ENCODE results near the gene NINJ2.
A peak's percentile ranks its signal among the peaks of the same experiment; 100 is the strongest.
"Not testable (repeated sequence)": the region's sequence is repeated elsewhere in the genome, so short reads cannot be mapped to it uniquely, and the experiment has no call there.

The NINJ2 gene, protein sequence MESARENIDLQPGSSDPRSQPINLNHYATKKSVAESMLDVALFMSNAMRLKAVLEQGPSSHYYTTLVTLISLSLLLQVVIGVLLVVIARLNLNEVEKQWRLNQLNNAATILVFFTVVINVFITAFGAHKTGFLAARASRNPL

DNA sequence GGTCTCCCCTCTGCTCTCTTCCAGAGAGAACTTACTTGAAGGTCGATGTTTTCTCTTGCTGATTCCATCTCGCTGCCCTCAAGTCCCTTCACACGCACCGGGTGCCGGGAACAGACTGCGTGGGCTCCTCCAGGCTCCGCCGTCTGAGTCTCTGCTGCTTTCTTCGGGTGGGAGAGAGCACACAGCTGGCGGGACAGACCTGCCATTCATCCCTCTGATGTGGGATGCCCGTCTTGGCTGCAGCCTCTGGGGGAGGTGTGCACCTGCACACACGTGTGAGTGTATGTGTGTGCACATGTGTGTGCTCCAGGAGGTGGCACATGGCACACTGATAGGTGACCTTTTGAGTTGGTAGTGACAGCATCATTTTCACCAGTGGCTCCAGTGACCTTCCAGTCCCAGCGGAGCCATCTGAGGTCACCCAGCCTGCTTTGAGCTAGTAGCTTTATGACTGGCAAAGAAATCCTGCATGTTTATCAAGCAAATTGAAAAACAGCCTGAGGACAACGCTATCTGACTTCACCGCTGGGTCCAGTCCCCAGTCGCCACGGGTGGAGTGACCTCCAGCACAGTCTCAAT, at the start of gene NINJ2:
TSS of gene NINJ2 (minus strand) at position 153 of the 579 bp plus-strand sequence. CDS start at position 68, 85 bp downstream.
- no peak for DNase-seq

DNA sequence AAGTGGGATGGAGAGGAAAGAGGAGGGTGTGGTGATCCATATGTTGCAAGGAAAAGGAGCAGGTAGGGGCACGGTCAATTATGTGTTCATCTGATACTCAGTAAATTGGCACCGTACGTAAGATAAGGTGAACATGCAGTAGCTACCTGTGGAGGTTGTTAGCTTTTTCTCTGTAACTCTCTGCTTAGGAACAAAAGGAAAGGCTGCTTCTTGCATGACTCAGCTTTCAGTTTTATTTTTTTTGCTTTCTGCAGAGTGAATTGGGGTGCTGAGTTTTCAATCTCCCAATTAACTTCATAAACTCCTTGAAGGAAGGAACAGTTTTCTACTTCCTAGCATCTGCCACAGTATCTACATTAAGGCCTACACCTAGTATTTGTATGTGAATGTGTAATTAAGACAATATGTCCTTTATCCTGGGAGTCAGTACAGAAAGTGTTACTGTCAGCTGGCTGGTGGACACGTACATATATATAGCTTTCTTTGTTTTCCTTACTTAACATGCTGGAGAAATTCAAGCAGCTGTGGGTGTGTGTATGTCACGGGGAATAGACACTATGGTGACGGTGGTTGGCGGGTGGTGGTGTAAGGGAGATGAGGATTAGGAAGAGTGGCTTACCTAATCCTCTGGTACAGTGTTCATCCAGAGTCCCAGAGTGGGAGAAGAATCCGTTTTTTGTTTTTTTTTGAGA, 49.1 kb upstream of the NINJ2 start:
- DNase-seq, result peak; percentile 57

DNA sequence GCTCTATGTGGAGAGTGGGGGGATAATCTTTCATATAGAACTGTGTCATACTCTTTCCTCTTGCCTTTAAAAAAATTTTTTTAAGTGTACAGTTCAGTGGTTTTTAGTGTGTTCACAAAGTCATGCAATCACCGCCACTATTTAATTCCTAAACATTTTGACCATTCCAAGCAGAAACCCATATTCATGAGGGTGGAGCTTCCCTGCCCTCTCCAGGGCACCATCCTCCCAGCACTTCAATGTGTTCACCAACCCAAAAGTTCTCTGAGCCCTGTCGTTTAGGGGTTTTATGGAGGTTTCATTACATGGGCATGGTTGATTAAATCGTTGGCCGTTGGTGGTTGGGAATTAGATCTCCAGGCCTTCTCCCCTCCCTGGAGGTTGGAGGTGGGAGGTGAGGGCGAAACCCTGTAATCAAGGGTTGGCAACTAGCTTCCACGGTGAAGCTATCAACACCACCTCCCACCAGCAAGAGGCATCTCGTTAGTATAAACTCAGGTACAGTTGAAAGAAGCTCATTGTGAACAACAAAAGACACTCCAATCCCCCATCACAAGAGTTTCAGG, 46.3 kb upstream of the NINJ2 start:
- DNase-seq, result no peak

DNA sequence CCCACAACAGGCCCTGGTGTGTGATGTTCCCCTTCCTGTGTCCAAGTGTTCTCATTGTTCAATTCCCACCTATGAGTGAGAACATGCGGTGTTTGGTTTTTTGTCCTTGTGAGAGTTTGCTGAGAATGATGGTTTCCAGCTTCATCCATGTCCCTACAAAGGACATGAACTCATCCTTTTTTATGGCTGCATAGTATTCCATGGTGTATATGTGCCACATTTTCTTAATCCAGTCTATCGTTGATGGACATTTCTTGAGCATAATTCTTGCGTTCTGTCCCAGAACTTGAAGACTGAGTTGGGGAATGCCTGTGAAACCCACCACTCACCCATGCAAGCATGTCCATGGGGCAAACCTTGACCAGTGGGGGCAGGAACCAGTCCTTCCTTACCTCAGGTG, 44.8 kb upstream of the NINJ2 start:
- DNase-seq, result not testable (repeated sequence)

DNA sequence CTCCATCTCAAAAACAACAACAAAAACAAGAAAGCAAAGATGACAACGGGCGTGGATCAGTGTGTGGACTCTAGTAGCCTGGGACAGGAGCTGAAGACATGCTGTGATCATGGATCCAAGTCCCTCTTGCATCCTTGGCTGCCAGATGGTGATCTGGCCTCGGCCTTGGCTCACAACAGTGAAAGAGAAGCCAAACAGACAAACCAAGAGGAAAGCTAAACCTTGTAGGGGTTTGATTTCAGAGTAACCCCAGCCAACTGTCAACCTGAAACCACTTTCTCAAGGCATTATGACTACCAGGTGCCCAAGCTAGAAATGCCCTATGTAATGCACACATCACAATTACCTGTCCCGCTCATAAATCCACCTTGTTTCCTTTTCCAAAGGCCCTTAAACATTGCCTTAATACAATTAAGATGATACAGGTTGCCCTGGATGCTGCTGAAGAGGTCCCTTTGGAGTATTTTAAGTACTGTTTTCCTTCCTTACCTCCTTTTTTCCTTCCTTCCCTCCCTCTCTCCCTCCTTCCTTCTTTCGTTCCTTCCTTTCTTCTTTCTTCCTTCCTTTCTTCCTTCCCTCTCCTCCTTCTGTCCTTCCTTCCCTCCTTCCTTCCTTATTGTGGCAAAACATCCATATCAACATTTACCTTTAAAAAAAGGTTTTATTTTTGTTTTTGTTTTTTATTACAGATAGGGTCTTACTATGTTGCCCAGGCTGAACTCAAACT, 41.4 kb upstream of the NINJ2 start:
- DNase-seq, result no peak

DNA sequence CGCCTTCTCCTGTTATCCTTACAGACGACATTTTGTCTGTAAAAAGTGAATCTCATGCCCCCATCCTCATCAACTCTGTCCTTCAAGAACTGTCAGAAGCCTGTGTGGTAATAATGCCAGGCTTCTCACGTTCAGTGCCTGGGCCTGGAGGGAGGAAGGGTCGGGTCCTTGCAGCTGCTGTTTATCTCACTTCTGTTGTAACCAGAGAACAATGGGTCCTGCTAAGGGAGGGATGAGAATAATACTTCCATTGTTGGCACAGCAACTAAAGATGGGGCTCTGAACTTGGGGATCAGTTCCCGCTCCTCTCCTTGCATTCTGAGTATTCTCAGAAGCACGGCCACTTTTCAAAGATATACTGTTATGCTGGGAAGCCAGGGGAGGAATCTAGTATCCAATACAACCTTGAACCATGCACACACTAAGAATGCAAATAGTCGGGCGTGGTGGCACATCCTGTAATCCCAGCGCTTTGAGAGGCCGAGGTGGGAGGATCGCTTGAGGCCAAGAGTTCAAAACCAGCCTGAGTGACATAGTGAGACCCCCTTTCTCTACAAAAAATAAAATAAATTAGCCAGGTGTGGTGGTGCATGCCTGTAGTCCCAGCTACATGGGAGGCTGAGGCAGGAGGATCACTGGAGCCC, 38.8 kb upstream of the NINJ2 start:
- DNase-seq, result no peak

DNA sequence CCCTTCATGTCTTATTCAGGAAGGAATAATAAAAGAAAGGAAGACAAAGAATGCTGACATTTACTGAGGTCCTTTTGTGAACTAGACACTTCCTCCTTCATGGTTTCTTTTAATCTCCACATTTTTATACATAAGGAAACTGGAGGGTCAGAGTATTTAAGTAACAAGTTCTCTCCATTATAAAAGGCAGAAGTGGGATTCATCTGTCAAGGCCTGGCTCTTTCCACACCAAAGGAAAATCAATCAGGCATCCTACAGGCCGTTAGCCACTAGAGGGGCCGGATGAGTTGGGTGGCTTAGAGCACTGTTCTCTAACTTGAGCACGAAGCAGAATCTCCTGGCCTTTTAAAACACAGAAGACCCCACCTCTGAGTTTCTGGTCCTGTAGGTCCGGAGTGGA, 36.8 kb upstream of the NINJ2 start:
- DNase-seq, result no peak

DNA sequence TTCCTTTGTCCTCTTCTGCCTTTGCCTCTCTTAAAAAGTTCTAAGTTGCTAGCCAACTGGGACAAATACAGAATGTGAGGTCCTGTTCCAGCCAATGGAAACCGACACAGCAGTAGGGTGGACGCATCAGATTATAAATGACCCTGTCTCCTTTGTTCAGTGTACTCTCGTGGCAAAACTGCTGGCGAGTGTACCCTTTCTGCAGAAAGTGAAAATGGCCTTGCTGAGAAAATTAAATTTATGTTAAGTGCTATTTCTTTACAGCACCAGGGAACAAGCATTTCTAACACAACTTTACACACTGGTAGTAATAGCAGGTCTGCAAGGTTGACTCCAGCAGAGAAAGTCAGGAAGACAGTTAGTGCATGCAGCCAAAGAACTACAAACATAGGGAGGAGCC, 35.0 kb upstream of the NINJ2 start:
- not testable (repeated sequence) for DNase-seq

DNA sequence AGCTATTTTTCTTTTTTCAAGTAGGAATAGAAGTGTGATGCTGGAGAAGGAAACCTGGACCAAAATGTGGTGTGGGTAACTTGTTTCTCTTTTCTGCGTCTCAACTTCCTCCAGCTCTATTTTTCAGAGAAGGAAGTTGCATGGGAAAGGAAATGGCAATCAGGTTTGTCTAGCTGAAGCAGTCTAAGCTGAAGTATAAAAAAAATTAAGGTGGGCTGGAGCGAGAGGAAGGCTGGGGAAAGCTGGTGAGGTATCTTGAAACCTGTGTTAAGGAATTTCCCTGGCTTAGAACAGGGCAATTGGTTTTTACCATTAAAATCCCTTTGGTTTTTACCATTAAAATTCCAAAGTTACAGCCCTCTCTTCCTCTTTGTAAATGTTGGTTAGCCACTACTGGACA, 34.2 kb upstream of the NINJ2 start:
- no peak for DNase-seq

DNA sequence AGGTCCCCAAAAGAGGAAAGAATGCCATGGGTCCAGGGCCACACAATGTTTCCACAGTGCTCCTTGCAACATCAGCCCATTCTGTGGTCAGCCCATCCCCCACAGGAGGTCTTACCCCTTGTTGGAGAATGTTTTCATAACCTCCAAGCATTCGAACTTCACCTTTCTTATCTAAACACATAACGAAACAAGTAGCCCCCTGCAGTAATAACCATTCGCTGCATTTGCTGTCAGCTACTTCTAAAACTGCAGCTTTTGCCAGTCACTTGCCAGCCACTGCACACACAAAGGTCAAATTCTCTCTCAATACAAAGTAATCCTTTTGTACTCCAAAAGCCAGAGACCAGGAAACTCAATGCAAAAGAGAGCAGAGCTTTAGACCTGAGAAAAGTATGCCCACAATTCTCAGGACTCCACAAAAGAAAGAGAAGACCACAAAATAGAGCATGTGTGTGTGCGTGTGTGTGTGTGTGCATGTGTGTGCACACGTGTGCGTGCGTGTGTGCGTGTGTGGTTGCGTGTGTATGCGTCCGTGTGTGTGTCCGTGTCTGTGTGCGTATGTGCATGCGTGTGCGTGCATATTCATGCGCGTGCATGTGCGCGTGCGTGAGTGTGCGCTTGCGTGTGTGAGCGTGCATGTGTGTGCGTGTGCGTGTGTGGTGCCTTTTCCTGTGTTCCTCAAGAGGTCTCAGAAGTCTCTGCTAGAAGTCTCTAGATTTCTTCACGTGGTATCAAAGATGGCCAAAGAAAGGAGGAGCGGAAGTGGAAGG, 31.7 kb upstream of the NINJ2 start:
- DNase-seq, result no peak

DNA sequence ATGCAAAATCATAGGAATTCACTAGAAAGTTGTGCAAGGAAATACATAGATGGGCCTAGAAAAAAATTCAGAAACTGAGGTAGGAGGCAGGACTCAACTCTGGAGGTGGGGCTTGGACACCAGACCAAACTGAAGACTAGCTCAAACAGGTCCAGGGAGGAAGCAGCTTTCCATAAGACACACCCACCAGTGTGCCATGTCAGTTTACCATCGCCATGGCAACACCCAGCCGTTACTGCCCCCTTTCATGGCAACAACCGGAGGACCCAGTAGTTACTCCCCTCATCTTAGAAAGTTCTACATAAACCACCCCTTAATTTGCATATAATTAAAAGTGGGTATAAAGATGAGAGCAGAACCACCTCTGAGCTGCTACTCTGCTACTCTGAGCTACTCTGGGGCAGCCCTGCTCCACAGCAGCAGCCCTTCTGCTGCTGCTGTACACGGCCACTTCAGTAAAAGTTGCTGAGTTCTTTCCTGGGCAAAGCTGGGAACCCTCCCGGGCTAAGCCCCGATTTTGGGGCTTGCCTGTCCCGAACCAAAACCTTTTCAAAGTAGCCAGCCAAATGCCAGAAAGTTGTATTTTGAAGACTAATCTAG, 30.8 kb upstream of the NINJ2 start:
- DNase-seq, result no peak

DNA sequence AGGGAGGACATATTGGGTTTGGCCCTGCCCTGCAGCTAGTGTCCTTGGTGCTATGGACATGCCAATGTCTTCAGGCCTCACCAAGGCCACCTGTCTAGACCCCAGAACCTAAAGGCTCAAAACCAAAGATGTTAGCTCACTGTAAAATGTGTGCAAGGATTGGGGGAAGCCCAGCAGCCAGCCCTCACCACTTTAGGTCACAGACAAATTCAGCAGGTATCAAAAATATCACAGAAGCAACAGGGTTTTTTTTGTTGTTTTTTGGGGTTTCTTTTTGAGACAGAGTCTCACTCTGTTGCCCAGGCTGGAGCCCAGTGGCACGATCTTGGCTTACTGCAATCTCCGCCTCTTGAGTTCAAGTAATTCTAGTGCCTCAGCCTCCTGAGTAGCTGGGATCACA, 29.0 kb upstream of the NINJ2 start:
- DNase-seq, result no peak

DNA sequence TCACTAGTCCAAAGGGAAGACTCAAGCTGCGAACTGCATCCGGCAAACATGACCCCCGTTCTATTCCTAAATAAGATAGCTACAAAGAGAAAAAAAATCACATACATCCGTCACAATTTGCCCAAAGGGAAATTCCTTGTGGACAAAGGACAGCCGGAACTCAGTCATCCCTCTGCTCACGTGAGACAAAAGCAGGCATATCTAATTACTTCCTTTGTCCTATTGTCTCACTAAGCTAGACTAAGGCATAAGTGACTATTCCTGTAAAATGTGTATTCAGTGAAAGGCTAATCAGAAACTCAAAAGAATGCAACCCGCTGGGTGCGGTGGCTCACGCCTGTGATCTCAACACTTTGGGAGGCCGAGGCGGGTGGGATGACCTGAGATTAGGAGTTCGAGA, 27.2 kb upstream of the NINJ2 start:
- no peak for DNase-seq

DNA sequence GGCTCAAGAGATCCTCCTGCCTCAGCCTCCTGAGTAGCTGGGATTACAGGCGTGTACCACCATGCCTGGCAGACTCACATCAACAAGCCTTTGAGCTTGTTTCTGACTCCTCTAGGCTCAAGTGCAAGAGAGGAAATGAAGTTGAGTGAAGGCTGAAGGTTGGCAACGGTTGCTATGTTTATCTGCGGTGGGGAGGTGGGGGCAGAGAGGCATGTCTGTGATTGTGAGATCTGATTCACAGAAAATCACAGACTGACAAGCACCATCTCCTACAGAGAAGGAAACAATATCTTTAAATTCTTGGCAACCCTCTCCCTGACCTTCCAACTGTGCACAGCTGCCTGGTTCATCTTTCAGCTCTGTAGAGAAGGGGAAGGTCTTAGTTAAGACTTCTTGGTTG, 22.1 kb upstream of the NINJ2 start:
- no peak for DNase-seq

DNA sequence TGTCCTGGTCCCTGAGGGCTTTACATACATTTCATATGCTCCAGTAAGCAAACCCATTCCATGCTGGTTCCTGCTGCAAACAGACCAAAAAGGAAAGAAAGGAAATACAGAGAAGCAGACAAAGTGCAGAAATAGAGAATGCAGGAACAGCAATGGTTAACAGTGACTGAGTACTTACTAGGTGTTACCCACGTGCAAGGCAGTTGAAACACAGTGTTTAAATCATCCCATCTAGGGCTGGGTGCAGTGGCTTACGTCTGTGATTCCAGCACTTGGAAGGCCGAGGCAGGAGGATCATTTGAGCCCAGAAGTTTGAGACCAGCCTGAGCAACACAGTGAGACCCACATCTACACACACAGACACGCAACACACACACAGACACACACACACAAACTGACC, 21.2 kb upstream of the NINJ2 start:
- no peak for DNase-seq

DNA sequence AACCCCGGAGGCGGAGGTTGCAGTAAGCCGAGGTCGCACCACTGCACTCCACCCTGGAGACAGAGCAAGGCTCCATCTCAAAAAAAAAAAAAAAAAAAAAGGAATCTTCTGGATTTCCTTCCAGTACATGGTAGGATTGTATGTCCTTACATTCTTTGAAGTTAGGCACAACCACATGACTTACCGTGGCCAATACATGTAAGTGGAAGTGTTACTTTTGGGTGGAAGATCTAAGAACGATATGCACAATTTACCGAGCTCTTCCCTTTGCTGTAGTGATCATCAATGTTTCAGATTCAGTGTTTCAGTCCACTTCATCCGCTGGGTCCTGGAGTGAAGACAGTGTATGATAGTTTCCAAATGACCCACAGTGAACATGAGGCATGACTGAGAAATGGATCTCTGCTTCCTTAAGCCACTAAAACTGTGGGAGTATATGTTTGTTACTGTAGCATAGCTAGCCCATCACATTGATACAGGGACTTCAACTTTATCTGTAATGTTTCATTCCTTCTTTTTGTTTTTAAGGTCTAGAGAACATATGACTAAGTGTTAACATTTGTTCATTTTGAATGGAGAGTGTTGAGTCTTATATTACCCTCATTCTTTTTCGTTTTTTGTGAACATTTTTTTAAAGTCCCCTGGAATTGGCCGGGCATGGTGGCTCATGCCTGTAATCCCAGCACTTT, 18.5 kb upstream of the NINJ2 start:
- no peak for DNase-seq

DNA sequence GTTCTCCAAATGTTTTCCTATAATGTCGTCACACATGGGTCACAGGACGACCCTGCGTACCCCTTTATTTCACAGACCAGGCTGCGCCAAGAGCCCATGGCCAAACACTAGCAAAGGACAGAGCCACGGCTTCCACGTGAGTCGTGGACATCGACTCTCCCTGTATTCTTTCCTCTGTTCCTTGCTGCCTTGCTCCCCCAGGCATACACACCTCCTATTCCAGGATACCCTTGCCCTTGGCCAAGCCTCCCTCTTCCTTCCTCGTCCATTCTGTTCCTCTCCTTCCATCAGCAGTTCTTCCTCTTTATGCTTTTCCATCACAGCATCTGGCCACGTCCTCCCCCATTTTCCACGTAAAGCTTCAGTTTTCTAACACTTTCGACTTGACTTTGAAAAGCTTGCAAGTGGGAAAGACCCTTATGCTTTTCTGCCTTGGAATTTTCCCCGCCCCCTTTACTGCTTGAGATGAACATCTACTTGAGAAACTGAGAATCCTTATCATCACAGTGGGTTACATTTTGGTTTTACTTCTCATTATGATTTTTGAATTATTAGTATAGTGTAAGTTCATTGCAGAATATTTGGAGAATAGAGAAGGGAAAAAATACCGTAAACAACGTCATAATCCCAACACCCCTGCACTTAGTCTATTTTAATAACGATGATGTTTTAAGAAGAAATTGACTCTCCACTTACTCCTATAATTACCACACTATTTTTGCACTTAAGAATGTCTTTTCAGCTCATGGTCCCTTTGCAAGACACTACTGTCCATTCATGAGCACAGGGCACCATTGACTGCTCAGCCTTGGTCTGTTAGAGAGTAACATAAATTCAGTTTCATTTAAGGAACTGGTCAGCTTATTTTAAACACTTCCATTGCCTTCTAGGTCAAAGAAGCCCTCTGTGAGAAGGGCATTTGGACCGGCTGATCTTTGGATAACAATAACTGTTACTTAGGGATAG, 15.8 kb upstream of the NINJ2 start:
- no peak for DNase-seq

DNA sequence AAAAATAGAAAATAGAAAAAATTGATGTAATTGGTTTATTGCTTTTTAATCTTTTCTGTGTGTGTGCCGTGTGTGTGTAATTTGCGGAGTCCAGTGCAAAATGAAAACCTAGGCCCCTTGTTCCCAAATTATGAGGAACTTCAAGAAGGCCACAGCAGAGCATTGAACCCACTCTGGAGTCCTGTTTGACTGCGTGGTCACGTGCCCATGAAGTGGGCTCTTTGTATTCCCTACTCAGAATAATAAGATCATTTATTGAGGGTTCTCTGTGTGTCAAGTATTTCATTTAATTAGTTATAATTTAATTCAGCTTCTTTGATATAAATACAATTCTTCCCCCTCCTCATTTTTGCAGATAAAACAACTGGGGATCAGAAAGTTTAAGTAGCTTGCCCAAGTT, 12.3 kb upstream of the NINJ2 start:
- DNase-seq, result no peak

DNA sequence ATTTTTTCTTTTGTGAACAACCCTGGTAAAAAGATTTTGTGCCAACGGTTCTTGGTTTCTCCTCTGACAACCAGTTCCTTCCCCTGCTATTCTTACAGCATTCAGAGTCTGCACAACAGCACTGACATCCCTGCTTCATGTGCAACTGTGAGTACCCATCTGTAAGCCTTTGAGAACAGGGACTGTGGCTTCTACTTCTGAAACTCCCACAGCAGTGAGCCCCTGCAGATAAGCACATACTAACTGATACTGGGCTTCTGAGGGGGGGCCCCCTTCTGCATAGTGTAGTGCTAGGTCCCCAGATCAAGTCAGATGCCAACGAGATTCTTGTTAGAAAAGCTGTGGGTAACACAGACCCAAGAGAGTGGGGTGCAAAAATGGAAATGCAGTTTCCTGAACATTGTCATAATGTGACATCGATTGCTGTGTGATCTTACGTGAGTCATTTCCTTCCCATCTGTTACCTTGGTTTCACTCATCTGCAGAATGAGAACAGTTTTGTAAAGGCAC, 11.1 kb upstream of the NINJ2 start:
- no peak for DNase-seq

DNA sequence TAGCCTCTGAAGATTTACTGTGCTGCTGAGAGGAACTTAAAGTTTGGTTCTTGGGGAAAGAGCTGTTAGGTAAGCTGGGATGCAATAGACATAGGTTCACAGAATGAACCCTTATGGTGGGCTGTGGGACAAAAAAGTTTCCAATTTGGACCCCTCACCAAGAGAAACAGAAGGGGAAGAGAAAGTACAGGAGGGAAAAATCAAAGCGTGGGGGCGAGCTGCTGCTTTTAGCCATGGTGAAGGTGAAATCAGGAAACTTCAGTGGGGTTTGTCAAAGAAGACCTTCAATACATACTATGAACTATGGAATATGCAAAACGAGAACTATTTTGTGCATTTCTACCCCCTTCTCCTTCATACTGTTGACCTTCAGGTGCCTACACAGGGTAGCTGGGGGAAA, 10.6 kb upstream of the NINJ2 start:
- no peak for DNase-seq
